H1 (cell line): ENCODE data around the gene MAPK11. TPM values are rescaled to one million over a fixed set of nuclear protein-coding genes. Genes with fewer than 3 reads are reported as not detected.

Source experiments
- CTCF ChIA-PET: fragments of 300-600 bp; sonication (Branson Sonifier 250); formaldehyde crosslinking; loops from one replicate; lab custom pipeline; 2021; ENCODE audit not compliant: partially characterized antibody; lab: Charles Lee
- POLR2A ChIA-PET: fragments of 300-600 bp; sonication (Branson Sonifier 250); formaldehyde crosslinking; loops from one replicate; lab custom pipeline; 2021; ENCODE audit warnings: inconsistent platforms; ENCODE audit not compliant: partially characterized antibody; lab: Charles Lee
- DNase-seq, 2 experiments: peaks; one replicate each; pipeline versions ENCODE4 v3.0.0 to v3.0.0-alpha.2; 2010 to 2022; ENCODE audit warnings: low spot score in 2 of 2, low read depth in 1 of 2, mixed read lengths in 1 of 2
- FAIRE-seq: peaks from 2 replicates; lab custom pipeline; 2011; peaks lifted over from hg19 to GRCh38; lab: Jason Lieb, UNC
- H2AFZ ChIP-seq: 2 replicates; pipeline ENCODE4 v1.8.1; 2012; ENCODE audit warnings: low read length, inconsistent platforms
- H2AK5ac ChIP-seq: 2 replicates; pipeline ENCODE4 v1.6.1; 2013; ENCODE audit warnings: low read depth, low read length
- H2BK120ac ChIP-seq: replicated peaks from 2 replicates; pipeline ENCODE3; 2013; ENCODE audit warnings: low read depth, low read length, inconsistent platforms
- H2BK12ac ChIP-seq: 2 replicates; pipeline ENCODE4 v1.6.1; 2013; ENCODE audit warnings: low read depth, low read length
- H2BK15ac ChIP-seq: 2 replicates; pipeline ENCODE4 v1.6.1; 2013; ENCODE audit warnings: low read length
- H2BK20ac ChIP-seq: 2 replicates; pipeline ENCODE4 v1.6.1; 2013; ENCODE audit warnings: low read length
- H2BK5ac ChIP-seq: 2 replicates; pipeline ENCODE4 v1.6.1; 2013; ENCODE audit warnings: low read depth, low read length
- H3K14ac ChIP-seq: 2 replicates; pipeline ENCODE4 v1.6.1; 2013; ENCODE audit warnings: inconsistent platforms; ENCODE audit not compliant: insufficient read length
- H3K18ac ChIP-seq: 2 replicates; pipeline ENCODE4 v1.6.1; 2013; ENCODE audit warnings: low read length; ENCODE audit errors: extremely low read depth
- H3K23ac ChIP-seq: 2 replicates; pipeline ENCODE4 v1.6.1; 2013; ENCODE audit warnings: inconsistent platforms; ENCODE audit not compliant: insufficient read length
- H3K23me2 ChIP-seq: 2 replicates; pipeline ENCODE4 v1.6.1; 2013; ENCODE audit warnings: low read depth, low read length
- H3K27ac ChIP-seq: 2 replicates; pipeline ENCODE4 v1.6.1; 2011; ENCODE audit warnings: low read depth, low read length, inconsistent platforms
- H3K27me3 ChIP-seq, 4 experiments: replicated peaks in 1 of 4; 1 replicate in 1 of 4; 2 replicates in 3 of 4; pipeline versions ENCODE4 v1.6.1 to v1.8.1; 2011 to 2013; ENCODE audit warnings: low read length in 3 of 4, mild to moderate bottlenecking in 3 of 4, inconsistent platforms in 2 of 4, mixed read lengths in 2 of 4, moderate library complexity in 1 of 4; ENCODE audit not compliant: control insufficient read depth in 3 of 4, insufficient read depth in 3 of 4; ENCODE audit errors: extremely low read depth in 1 of 4
- H3K36me3 ChIP-seq, 4 experiments: 2 replicates each; pipeline versions ENCODE4 v1.6.1 to v1.8.1; 2011 to 2013; ENCODE audit warnings: mild to moderate bottlenecking in 4 of 4, low read length in 3 of 4, moderate library complexity in 2 of 4, control low read depth in 1 of 4, inconsistent platforms in 1 of 4; ENCODE audit not compliant: insufficient read depth in 4 of 4, control insufficient read depth in 2 of 4
- H3K4ac ChIP-seq: replicated peaks from 2 replicates; pipeline ENCODE3; 2013; ENCODE audit warnings: low read length, low read depth, mixed read lengths, inconsistent platforms; ENCODE audit not compliant: insufficient read length
- H3K4me1 ChIP-seq, 4 experiments: replicated peaks in 1 of 4; 1 replicate in 1 of 4; 2 replicates in 3 of 4; pipeline versions ENCODE4 v1.6.1 to v1.8.1; 2011 to 2013; ENCODE audit warnings: low read length in 3 of 4, inconsistent platforms in 2 of 4, mixed read lengths in 1 of 4; ENCODE audit not compliant: insufficient read depth in 4 of 4, control insufficient read depth in 3 of 4
- H3K4me2 ChIP-seq, 2 experiments: 2 replicates each; pipeline versions ENCODE4 v1.6.1 to v1.8.1; 2011 to 2013; ENCODE audit warnings: low read depth in 2 of 2, low read length in 2 of 2, control low read depth in 1 of 2, inconsistent platforms in 1 of 2, mild to moderate bottlenecking in 1 of 2; ENCODE audit not compliant: insufficient read depth in 1 of 2
- H3K4me3 ChIP-seq, 4 experiments: fragments of 200-600, 300-600 bp in 1 of 4; sonication (generic), shearing (Covaris generic), sonication (Bioruptor Twin) in 1 of 4; 2 replicates each; pipeline versions ENCODE4 v1.5.1 to v1.8.1; 2011 to 2016; ENCODE audit warnings: low read length in 4 of 4, low read depth in 3 of 4, control low read depth in 2 of 4, inconsistent platforms in 2 of 4, mild to moderate bottlenecking in 2 of 4, mixed read lengths in 1 of 4, moderate library complexity in 1 of 4; ENCODE audit not compliant: insufficient read depth in 2 of 4; ENCODE audit errors: extremely low read depth in 1 of 4
- H3K56ac ChIP-seq: replicated peaks from 2 replicates; pipeline ENCODE3; 2013; ENCODE audit warnings: low read depth, mild to moderate bottlenecking, mixed read lengths, low read length, inconsistent platforms; ENCODE audit not compliant: insufficient read length
- H3K79me1 ChIP-seq: 2 replicates; pipeline ENCODE4 v1.6.1; 2013; ENCODE audit warnings: low read depth, low read length, control low read depth
- H3K79me2 ChIP-seq, 2 experiments: 2 replicates each; pipeline versions ENCODE4 v1.6.1 to v1.8.1; 2012 to 2013; ENCODE audit warnings: low read length in 2 of 2, mild to moderate bottlenecking in 2 of 2, inconsistent platforms in 1 of 2; ENCODE audit not compliant: insufficient read depth in 2 of 2, control insufficient read depth in 1 of 2
- H3K9ac ChIP-seq, 4 experiments: replicated peaks in 1 of 4; 1 replicate in 1 of 4; 2 replicates in 3 of 4; pipeline versions ENCODE4 v1.6.1 to v1.8.1; 2011 to 2013; ENCODE audit warnings: low read depth in 3 of 4, low read length in 3 of 4, control low read depth in 2 of 4, mild to moderate bottlenecking in 2 of 4, moderate library complexity in 2 of 4, inconsistent platforms in 1 of 4; ENCODE audit errors: extremely low read depth in 1 of 4
- H3K9me3 ChIP-seq, 2 experiments: 2 replicates each; pipeline versions ENCODE4 v1.6.1 to v1.8.1; 2012 to 2013; ENCODE audit warnings: mild to moderate bottlenecking in 2 of 2, moderate library complexity in 2 of 2, control low read depth in 1 of 2, inconsistent platforms in 1 of 2, low read depth in 1 of 2, low read length in 1 of 2, mixed read lengths in 1 of 2; ENCODE audit not compliant: insufficient read depth in 2 of 2
- H4K20me1 ChIP-seq, 2 experiments: replicated peaks in 1 of 2; 2 replicates each; pipeline versions ENCODE3 to v1.8.1; 2011 to 2013; ENCODE audit warnings: inconsistent platforms in 2 of 2, low read length in 2 of 2, mild to moderate bottlenecking in 1 of 2; ENCODE audit not compliant: insufficient read depth in 2 of 2, control insufficient read depth in 1 of 2
- H4K5ac ChIP-seq: 2 replicates; pipeline ENCODE4 v1.6.1; 2013; ENCODE audit warnings: low read length, low read depth, mixed read lengths, inconsistent platforms; ENCODE audit not compliant: insufficient read length
- H4K8ac ChIP-seq: 2 replicates; pipeline ENCODE4 v1.8.0; 2013; ENCODE audit warnings: mild to moderate bottlenecking, moderate library complexity, low read length, inconsistent platforms; ENCODE audit not compliant: insufficient read depth; ENCODE audit errors: extremely low read depth
- H4K91ac ChIP-seq: replicated peaks from 2 replicates; pipeline ENCODE3; 2013; ENCODE audit warnings: low read length, mixed read lengths, inconsistent platforms; ENCODE audit not compliant: insufficient read length
- CHD1 ChIP-seq: IDR thresholded peaks from 2 replicates; pipeline ENCODE4 v1.6.1; 2012; ENCODE audit warnings: low read depth, low read length, improper control_type of control experiment
- CTBP2 ChIP-seq: IDR thresholded peaks from 2 replicates; pipeline ENCODE4 v1.7.0; 2011; ENCODE audit warnings: borderline replicate concordance, mild to moderate bottlenecking, moderate library complexity, mixed read lengths, low read length; ENCODE audit not compliant: insufficient read depth, insufficient read length
- EGR1 ChIP-seq: IDR thresholded peaks from 2 replicates; pipeline ENCODE4 v1.6.1; 2011; ENCODE audit warnings: low read depth, low read length, borderline replicate concordance
- GTF2F1 ChIP-seq: IDR thresholded peaks from 2 replicates; pipeline ENCODE4 v1.6.1; 2012; ENCODE audit warnings: low read depth, low read length, improper control_type of control experiment, borderline replicate concordance
- MAFK ChIP-seq: IDR thresholded peaks from 2 replicates; pipeline ENCODE4 v1.6.1; 2012; ENCODE audit warnings: low read depth, mild to moderate bottlenecking, improper control_type of control experiment, low read length
- NRF1 ChIP-seq: IDR thresholded peaks from 2 replicates; pipeline ENCODE4 v1.6.1; 2011; ENCODE audit warnings: mild to moderate bottlenecking, low read depth, low read length, improper control_type of control experiment
- POLR2A ChIP-seq, 2 experiments: IDR thresholded peaks; 1 replicate in 1 of 2; 2 replicates in 1 of 2; pipeline ENCODE4 v1.6.1; 2011; ENCODE audit warnings: low read depth in 2 of 2, low read length in 2 of 2, mild to moderate bottlenecking in 2 of 2; ENCODE audit errors: control extremely low read depth in 1 of 2
- SRF ChIP-seq: IDR thresholded peaks from 2 replicates; pipeline ENCODE4 v1.6.1; 2011; ENCODE audit warnings: mild to moderate bottlenecking, low read depth, low read length, moderate library complexity
- SUZ12 ChIP-seq: fragments of 200-600 bp; sonication (generic); IDR thresholded peaks from 2 replicates; pipeline ENCODE4 v1.6.1; 2012; ENCODE audit warnings: mild to moderate bottlenecking, inconsistent platforms, low read length, moderate library complexity, mixed read lengths
- TCF12 ChIP-seq: IDR thresholded peaks from 2 replicates; pipeline ENCODE4 v1.6.1; 2011; ENCODE audit warnings: low read depth, mild to moderate bottlenecking, low read length
- WGBS, 2 experiments: shearing (Covaris generic) in 1 of 2; methylation state at CpG; one replicate each; pipeline versions ENCODE4 v1.1.6 to v1.1.7; 2013 to 2015; ENCODE audit warnings: low lambda C conversion rate in 2 of 2, mixed read lengths in 2 of 2, inconsistent platforms in 1 of 2, low coverage in 1 of 2, missing lambda C conversion rate in 1 of 2; ENCODE audit not compliant: insufficient replicate concordance in 2 of 2, insufficient coverage in 1 of 2, insufficient read length in 1 of 2; ENCODE audit errors: extremely low coverage in 1 of 2, missing lambda C conversion rate in 1 of 2; 5-methylcytosine and 5-hydroxymethylcytosine counted together
- polyA plus RNA-seq, 7 experiments: library from polyadenylated mRNA; depleted of rRNA in 3 of 7; stranded (reverse) in 5 of 7; unstranded in 2 of 7; fragments of >200 nt in 5 of 7; fragments of 200-250 nt in 2 of 7; gene quantifications; 1 replicate in 5 of 7; 2 replicates in 1 of 7; 4 replicates in 1 of 7; pipeline versions ENCODE4 v1.2.1 to v1.2.3, GENCODE V29; 2011 to 2013; ENCODE audit warnings: missing spikeins in 2 of 7, mixed read lengths in 2 of 7
- total RNA-seq: library from RNA; stranded (reverse); fragmentation: NEBNext Ultra II Directional; extraction: Animal tissue kit (Norgen Biotek cat#: 25700); gene quantifications from 2 replicates; pipeline ENCODE4 v1.2.1, GENCODE V29; 2021
- TF ChIP-seq, protein P1 (sequence below): IDR thresholded peaks from 2 replicates; pipeline ENCODE4 v1.6.1; 2012; ENCODE audit warnings: inconsistent platforms

The MAPK11 gene
- total and polyA plus RNA-seq, 2 of the 8 experiments (the other 6 are each of a cell fraction or from before 2014, with no cell fraction given) = 0.70 to 1.5 TPM

DNA sequence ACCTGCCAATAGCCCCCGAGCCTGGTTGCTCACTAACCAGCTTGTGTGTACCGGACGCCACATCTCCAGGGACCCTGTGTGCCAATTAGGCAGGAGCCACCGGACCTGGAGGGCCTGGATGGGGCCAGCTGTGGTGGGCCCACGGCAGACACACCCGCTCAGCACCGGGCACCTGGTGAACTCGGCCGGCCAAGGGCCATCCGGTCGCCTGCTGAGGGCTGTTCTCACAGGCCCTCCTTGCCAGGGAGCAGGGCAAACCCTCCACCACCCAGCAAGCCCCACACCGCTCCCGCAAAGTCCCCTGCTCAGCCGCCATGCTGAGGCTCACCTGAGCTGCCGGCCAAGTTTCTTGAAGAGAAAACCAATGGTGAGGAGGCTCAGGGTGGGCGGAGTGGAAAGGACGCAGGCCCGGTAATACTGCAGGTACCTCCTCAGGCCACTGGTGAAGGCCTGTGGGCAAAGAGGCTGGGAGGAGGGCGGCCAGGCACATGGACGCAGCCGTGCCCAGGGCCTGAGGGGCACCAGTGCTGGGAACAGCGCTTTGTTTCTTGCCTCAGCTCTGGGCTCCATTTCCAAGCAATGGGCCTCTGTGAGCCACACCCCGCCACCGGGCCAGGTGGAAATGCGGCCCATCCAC, 42.5 kb downstream of the MAPK11 start:
- no peaks in the 10 kb centered on the region for H3K27me3 ChIP-seq
- no peak overlapping the region for H2BK12ac ChIP-seq
- no peak overlapping the region for H3K14ac ChIP-seq
- TF ChIP-seq SRF = no peak
- TF ChIP-seq POLR2A (IDR thresholded peaks at IDR 0.05; ENCODE audit: control extremely low read depth in 1 of 2, low read depth in 2 of 2, low read length in 2 of 2) = no peak
- no peak for TF ChIP-seq NRF1
- no peak for TF ChIP-seq GTF2F1
- no peak for TF ChIP-seq SUZ12
- no peak for TF ChIP-seq EGR1
- TF ChIP-seq, protein P1, sequence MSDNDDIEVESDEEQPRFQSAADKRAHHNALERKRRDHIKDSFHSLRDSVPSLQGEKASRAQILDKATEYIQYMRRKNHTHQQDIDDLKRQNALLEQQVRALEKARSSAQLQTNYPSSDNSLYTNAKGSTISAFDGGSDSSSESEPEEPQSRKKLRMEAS = no peak
- TF ChIP-seq CHD1 = no peak
- no peak for TF ChIP-seq CTBP2
- TF ChIP-seq TCF12 = no peak
- no peak for TF ChIP-seq MAFK
- H3K4me2 ChIP-seq = no peak overlapping the region
- no peak overlapping the region for H2AK5ac ChIP-seq
- no peak overlapping the region for H3K23ac ChIP-seq
- peaks cover 0 to 8% (median 4%) of the 10 kb centered on the region in 4 experiments; a peak in 5 of 8 replicates for H3K36me3 ChIP-seq
- no peak overlapping the region for H3K4ac ChIP-seq
- no peak overlapping the region for H4K91ac ChIP-seq
- H2AFZ ChIP-seq = no peak overlapping the region
- no peak overlapping the region for H3K18ac ChIP-seq
- peaks cover 0 to 13% of the 10 kb centered on the region in 2 experiments for H4K20me1 ChIP-seq
- no peak overlapping the region for H4K5ac ChIP-seq
- no peak overlapping the region for H4K8ac ChIP-seq
- no peak overlapping the region for H2BK120ac ChIP-seq
- H3K4me1 ChIP-seq = no peaks in the 10 kb centered on the region
- H3K79me1 ChIP-seq = peaks cover 4% of the 10 kb centered on the region; the same call in 1 of the 2 replicates
- no peak overlapping the region for H3K4me3 ChIP-seq
- POLR2A ChIA-PET = interaction anchor here (0.9 to 1.2 kb wide), 2 partner anchors 9 to 17 kb away, joined by 3 read pairs; partner anchors contain the start of gene TUBGCP6
- no peak overlapping the region for H2BK15ac ChIP-seq
- no peak overlapping the region for H2BK20ac ChIP-seq
- FAIRE-seq (no peak), DNase-seq (no peak)
- CTCF ChIA-PET = interaction anchor here (0.5 to 9.2 kb wide), 3 partner anchors 13 to 49 kb away, joined by 3 to 77 read pairs (median 3); no protein-coding TSS in a partner anchor
- no peaks in the 10 kb centered on the region for H3K23me2 ChIP-seq
- no peaks in the 10 kb centered on the region for H3K79me2 ChIP-seq
- H3K9ac ChIP-seq = no peak overlapping the region
- 96% methylated on average over 23 of the region's 25 CpGs; no CpG with 5 or more reads in 1 of the 2 experiments for WGBS, 2 experiments
- no peak overlapping the region for H3K56ac ChIP-seq
- H2BK5ac ChIP-seq = no peak overlapping the region
- H3K9me3 ChIP-seq = no peaks in the 10 kb centered on the region
- H3K27ac ChIP-seq = no peak overlapping the region
